K562 (cell line): ENCODE data around the gene RPL28. TPM values are rescaled to one million over a fixed set of nuclear protein-coding genes. Genes with fewer than 3 reads are reported as not detected.

ENCODE experiments used
- BRCA1 ChIP-seq, 2 experiments: fragments of 450-650 bp in 1 of 2; sonication (generic) in 1 of 2; formaldehyde crosslinking in 1 of 2; IDR thresholded peaks; 2 replicates each; pipeline versions ENCODE4 v1.5.0 to v1.6.1; 2017 to 2020; ENCODE audit warnings: mild to moderate bottlenecking in 1 of 2, missing genetic modification reagents in 1 of 2
- CTBP1 ChIP-seq: fragments of 450-650 bp; IDR thresholded peaks from 2 replicates; pipeline ENCODE4 v1.6.1; 2016; ENCODE audit warnings: borderline replicate concordance
- ETS1 ChIP-seq: conservative IDR thresholded peaks from 2 replicates; pipeline ENCODE4 v1.6.1; 2011; ENCODE audit warnings: low read depth, mild to moderate bottlenecking, low read length; ENCODE audit not compliant: control insufficient read depth
- HDGF ChIP-seq: fragments of 450-650 bp; IDR thresholded peaks from 2 replicates; pipeline ENCODE4 v1.6.1; 2016
- HES1 ChIP-seq: fragments of 450-650 bp; IDR thresholded peaks from 2 replicates; pipeline ENCODE4 v1.6.1; 2016; ENCODE audit warnings: low read depth, mild to moderate bottlenecking, moderate library complexity
- HEY1 ChIP-seq: fragments of 250-450 bp; sonication (Bioruptor Pico); IDR thresholded peaks from 2 replicates; pipeline ENCODE4 v1.5.0; 2020; ENCODE audit warnings: mild to moderate bottlenecking, moderate library complexity, borderline replicate concordance
- MCM5 ChIP-seq: fragments of 450-650 bp; IDR thresholded peaks from 2 replicates; pipeline ENCODE4 v1.6.1; 2016; ENCODE audit warnings: low read depth
- MCM7 ChIP-seq, 2 experiments: fragments of 450-650 bp; IDR thresholded peaks; 2 replicates each; pipeline ENCODE4 v1.6.1; 2016 to 2018
- MEIS2 ChIP-seq: fragments of 450-650 bp; IDR thresholded peaks from 2 replicates; pipeline ENCODE4 v1.6.1; 2014; ENCODE audit warnings: mild to moderate bottlenecking; ENCODE audit not compliant: partially characterized antibody
- NFE2L1 ChIP-seq: fragments of 450-650 bp; IDR thresholded peaks from 2 replicates; pipeline ENCODE4 v1.6.1; 2016; ENCODE audit warnings: missing genetic modification characterization, low read depth, mild to moderate bottlenecking, missing compliant biosample characterization, moderate library complexity, borderline replicate concordance
- SIN3B ChIP-seq: fragments of 450-650 bp; IDR thresholded peaks from 2 replicates; pipeline ENCODE4 v1.6.1; 2017; ENCODE audit warnings: low read depth, mild to moderate bottlenecking, moderate library complexity
- SP2 ChIP-seq: IDR thresholded peaks from 2 replicates; pipeline ENCODE4 v1.6.1; 2011; ENCODE audit warnings: mild to moderate bottlenecking, low read depth, low read length, moderate library complexity; ENCODE audit not compliant: poor library complexity, severe bottlenecking; ENCODE audit errors: extremely low read depth
- SREBF2 ChIP-seq: sonication (generic); formaldehyde crosslinking; IDR thresholded peaks from 2 replicates; pipeline ENCODE4 v1.4.0; 2020; ENCODE audit warnings: mild to moderate bottlenecking, missing genetic modification reagents
- TEAD1 ChIP-seq, 2 experiments: fragments of 450-650 bp in 1 of 2; sonication (generic) in 1 of 2; formaldehyde crosslinking; IDR thresholded peaks; 2 replicates each; pipeline versions ENCODE4 v1.4.0 to v1.8.0; 2020 to 2022; ENCODE audit warnings: mild to moderate bottlenecking in 2 of 2, missing genetic modification reagents in 1 of 2
- TEAD4 ChIP-seq, 2 experiments: sonication (generic) in 1 of 2; formaldehyde crosslinking in 1 of 2; IDR thresholded peaks; 2 replicates each; pipeline versions ENCODE4 v1.6.1 to v1.8.0; 2012 to 2022; ENCODE audit warnings: borderline replicate concordance in 1 of 2, inconsistent platforms in 1 of 2, low read length in 1 of 2, mild to moderate bottlenecking in 1 of 2, missing genetic modification reagents in 1 of 2
- ZFP30 ChIP-seq: fragments of 250-450 bp; sonication (Bioruptor Pico); IDR thresholded peaks from 2 replicates; pipeline ENCODE4 v1.8.0; 2022; ENCODE audit warnings: moderate library complexity, mild to moderate bottlenecking, inconsistent platforms, borderline replicate concordance
- ZNF23 ChIP-seq: fragments of 250-450 bp; sonication (Bioruptor Pico); IDR thresholded peaks from 2 replicates; pipeline ENCODE4 v1.4.0; 2020; ENCODE audit warnings: mild to moderate bottlenecking
- ZNF282 ChIP-seq: sonication (generic); formaldehyde crosslinking; IDR thresholded peaks from 2 replicates; pipeline ENCODE4 v1.8.1; 2023; ENCODE audit warnings: missing genetic modification reagents
- ZNF717 ChIP-seq: fragments of 250-450 bp; sonication (Bioruptor Pico); IDR thresholded peaks from 2 replicates; pipeline ENCODE4 v1.5.0; 2021
- polyA plus RNA-seq, 8 experiments: library from polyadenylated mRNA; depleted of rRNA in 4 of 8; stranded (reverse) in 5 of 8; unstranded in 3 of 8; fragments of >200 nt; fragmentation: Nextera tagmentation in 2 of 8; fragmentation: Illumina TruSeq in 1 of 8; extraction: Ambion mirVana in 2 of 8; extraction: Trizol in 1 of 8; gene quantifications; 2 replicates each; pipeline versions ENCODE4 v1.2.1 to v1.2.3, GENCODE V29; 2011 to 2014; ENCODE audit warnings: inconsistent platforms in 1 of 8, missing spikeins in 1 of 8
- total RNA-seq, 7 experiments: library from RNA; depleted of rRNA in 6 of 7; stranded (reverse); fragments of >200 nt in 6 of 7; fragmentation: Illumina TruSeq in 2 of 7; extraction: Trizol in 2 of 7; gene quantifications; 2 replicates each; pipeline versions ENCODE4 v1.2.1 to v1.2.3, GENCODE V29; 2011 to 2021; ENCODE audit warnings: low replicate concordance in 1 of 7
- TF ChIP-seq, protein P1 (sequence below): fragments of 450-650 bp; IDR thresholded peaks from 2 replicates; pipeline ENCODE4 v1.7.0; 2016; ENCODE audit warnings: borderline replicate concordance
- TF ChIP-seq, protein P2 (sequence below): fragments of 250-450 bp; sonication (Bioruptor Pico); IDR thresholded peaks from 2 replicates; pipeline ENCODE4 v1.8.0; 2022; ENCODE audit warnings: moderate library complexity, mild to moderate bottlenecking, inconsistent platforms
- TF ChIP-seq, protein P3 (sequence below): fragments of 250-450 bp; sonication (Bioruptor Pico); IDR thresholded peaks from 2 replicates; pipeline ENCODE4 v1.8.0; 2022; ENCODE audit warnings: moderate library complexity, mild to moderate bottlenecking, inconsistent platforms

RPL28 gene
- total and polyA plus RNA-seq, 9 of the 15 experiments (the other 6 are each of a cell fraction or from before 2014, with no cell fraction given) = 124 to 3,106 (median 622) TPM

GRCh38 chr19:55339105-55339888 is 46.4 kb upstream of the RPL28 start, which contains the start of gene KMT5C (continued):
- TF ChIP-seq SP2 (peak; percentile 83), SIN3B (no peak), MCM7 (IDR thresholded peaks at IDR 0.05) (no peak), SREBF2 (CRISPR knock-in tag) (no peak), TEAD4 (IDR thresholded peaks at IDR 0.05; ENCODE audit: low read length) (no peak), TEAD4 (CRISPR knock-in tag; IDR thresholded peaks at IDR 0.05; ENCODE audit: borderline replicate concordance) (no peak), HES1 (no peak; the same call in 1 of the 2 replicates), HDGF (no peak), ETS1 (peak; percentile 48; the same call in 1 of the 2 replicates), ZNF282 (CRISPR knock-in tag) (no peak), CTBP1 (peak; percentile 9; the same call in 1 of the 2 replicates), BRCA1 (IDR thresholded peaks at IDR 0.05) (no peak), BRCA1 (CRISPR knock-in tag; IDR thresholded peaks at IDR 0.05) (no peak), HEY1 (CRISPR knock-in tag) (no peak), ZNF23 (CRISPR knock-in tag) (no peak), NFE2L1 (tag) (no peak), TEAD1 (CRISPR knock-in tag; IDR thresholded peaks at IDR 0.05) (no peak), ZFP30 (no peak), MCM5 (no peak), MEIS2 (peak; percentile 72), ZNF717 (CRISPR knock-in tag) (no peak)
- TF ChIP-seq, protein P1, sequence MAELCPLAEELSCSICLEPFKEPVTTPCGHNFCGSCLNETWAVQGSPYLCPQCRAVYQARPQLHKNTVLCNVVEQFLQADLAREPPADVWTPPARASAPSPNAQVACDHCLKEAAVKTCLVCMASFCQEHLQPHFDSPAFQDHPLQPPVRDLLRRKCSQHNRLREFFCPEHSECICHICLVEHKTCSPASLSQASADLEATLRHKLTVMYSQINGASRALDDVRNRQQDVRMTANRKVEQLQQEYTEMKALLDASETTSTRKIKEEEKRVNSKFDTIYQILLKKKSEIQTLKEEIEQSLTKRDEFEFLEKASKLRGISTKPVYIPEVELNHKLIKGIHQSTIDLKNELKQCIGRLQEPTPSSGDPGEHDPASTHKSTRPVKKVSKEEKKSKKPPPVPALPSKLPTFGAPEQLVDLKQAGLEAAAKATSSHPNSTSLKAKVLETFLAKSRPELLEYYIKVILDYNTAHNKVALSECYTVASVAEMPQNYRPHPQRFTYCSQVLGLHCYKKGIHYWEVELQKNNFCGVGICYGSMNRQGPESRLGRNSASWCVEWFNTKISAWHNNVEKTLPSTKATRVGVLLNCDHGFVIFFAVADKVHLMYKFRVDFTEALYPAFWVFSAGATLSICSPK = no peak
- TF ChIP-seq, protein P2, sequence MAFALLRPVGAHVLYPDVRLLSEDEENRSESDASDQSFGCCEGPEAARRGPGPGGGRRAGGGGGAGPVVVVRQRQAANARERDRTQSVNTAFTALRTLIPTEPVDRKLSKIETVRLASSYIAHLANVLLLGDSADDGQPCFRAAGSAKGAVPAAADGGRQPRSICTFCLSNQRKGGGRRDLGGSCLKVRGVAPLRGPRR (CRISPR knock-in tag) = no peak
- TF ChIP-seq, protein P3, sequence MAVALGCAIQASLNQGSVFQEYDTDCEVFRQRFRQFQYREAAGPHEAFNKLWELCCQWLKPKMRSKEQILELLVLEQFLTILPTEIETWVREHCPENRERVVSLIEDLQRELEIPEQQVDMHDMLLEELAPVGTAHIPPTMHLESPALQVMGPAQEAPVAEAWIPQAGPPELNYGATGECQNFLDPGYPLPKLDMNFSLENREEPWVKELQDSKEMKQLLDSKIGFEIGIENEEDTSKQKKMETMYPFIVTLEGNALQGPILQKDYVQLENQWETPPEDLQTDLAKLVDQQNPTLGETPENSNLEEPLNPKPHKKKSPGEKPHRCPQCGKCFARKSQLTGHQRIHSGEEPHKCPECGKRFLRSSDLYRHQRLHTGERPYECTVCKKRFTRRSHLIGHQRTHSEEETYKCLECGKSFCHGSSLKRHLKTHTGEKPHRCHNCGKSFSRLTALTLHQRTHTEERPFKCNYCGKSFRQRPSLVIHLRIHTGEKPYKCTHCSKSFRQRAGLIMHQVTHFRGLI (CRISPR knock-in tag) = no peak
